GM18526 (cell line): Measurements from ENCODE around the gene UBE2D1.

Source experiments
- POLR2A ChIP-seq: IDR thresholded peaks from 3 replicates; pipeline ENCODE4 v1.6.1; 2011; ENCODE audit not compliant: insufficient read length; ENCODE audit errors: extremely low read depth

Gene UBE2D1

DNA sequence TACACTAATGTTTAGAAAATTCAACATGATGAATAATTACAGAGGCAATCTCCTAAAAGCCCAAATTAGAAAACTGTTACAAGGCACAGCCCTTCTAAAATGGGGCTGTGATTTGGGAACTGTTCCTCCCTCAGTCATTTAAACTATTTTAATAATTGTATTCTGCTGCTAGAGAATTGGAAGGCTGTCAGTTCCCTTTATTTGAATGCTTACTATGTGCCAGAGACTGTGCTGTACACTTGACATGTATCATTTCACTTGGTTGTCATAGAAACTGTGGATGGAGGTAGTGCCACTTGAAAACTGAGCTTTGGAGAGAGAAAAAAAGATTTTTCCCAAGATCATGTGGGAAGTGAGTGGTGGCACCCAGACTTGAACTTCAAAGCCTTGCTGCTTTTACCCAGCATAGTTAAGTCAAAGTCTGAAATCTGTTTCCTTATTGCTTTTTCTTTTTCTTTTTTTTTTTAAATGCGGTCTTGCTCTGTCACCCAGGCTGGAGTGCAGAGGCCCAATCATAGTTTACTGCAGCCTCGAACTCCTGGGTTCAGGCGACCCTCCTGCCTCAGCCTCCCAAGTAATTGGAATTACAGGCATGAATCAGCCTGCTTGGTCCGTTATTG lies 23.6 kb downstream of the UBE2D1 start:
- TF ChIP-seq POLR2A = no peak

DNA sequence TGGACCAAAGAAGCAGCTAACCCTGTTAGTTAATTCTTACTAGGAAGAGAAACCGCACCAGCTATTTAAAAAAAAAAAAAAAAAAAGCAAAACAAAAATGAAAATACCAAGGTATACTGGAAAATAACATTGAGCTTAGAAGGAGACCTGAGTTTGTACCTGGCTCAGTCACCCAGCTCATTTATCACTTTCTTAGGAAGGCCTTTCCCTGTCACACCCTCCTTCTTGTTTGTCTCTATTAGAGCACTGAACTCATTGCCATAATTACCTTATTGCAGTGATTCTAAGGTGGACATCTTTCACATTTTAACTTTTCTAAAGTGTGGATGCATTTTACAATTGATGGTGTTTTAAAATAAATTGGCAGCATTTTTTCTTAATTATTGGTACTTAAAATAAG lies 24.1 kb downstream of the UBE2D1 start:
- no peak for TF ChIP-seq POLR2A

DNA sequence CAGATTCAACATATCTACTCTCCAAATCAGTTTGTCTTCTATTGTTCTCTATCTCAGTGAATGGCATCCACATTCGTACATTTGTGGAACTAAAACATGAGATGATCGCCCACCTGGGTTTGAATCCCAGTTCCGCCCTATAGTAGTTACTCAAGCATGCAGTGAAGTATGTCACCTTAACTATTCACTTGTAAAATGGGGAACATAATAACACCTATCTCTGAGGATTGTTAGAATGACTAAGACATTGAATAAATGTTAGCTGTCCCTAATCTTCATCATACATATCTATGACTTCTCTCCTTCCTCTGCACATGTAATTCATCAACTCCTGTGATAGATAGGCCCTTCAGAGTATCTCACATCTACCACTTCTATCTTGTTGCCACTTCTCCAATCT lies 24.7 kb downstream of the UBE2D1 start:
- no peak for TF ChIP-seq POLR2A

DNA sequence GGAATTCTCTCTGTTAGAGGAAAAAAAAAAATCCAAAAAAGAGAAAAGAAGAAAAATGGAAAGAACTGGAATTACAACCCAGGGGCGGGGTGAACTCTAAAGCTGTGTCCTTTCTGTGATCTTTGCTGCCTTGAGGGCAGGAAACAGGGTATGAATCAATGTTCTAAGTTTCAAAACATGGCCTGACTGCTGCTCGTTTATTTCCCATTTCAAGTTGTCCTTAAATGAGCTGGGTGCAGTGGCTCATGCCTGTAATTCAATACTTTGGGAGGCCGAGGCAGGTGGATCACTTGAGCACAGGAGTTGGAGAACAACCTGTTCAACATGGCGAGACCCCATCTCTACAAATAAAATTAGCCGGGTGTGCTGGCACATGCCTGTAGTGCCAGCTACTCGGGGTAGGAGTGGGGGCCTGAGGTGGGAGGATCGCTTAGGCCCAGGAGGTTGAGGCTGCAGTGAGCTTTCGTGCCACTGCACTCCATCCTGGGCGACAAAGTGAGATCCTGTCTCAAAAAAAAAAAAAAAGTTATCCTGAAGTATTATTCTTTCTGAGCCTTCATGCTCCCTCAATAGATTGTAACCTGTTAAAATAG lies 25.7 kb downstream of the UBE2D1 start:
- TF ChIP-seq POLR2A = no peak

DNA sequence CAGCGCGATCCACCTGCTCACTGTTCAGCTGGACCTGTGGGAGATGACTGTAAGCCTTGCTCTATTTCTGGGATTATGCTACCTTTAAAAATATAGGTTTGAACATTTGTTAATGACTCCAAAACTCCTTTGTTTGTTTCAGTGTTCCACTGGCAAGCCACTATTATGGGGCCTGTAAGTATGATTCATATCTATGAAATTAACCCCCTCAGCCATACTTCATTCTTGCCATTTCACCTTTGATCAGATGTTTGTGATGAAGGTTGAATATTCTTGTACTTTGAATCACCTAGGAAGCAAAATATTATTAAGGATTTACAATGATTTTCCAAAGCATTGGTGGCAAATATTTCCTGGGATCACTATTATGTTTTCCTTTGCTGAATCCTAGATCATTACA lies 26.5 kb downstream of the UBE2D1 start:
- no peak for TF ChIP-seq POLR2A

DNA sequence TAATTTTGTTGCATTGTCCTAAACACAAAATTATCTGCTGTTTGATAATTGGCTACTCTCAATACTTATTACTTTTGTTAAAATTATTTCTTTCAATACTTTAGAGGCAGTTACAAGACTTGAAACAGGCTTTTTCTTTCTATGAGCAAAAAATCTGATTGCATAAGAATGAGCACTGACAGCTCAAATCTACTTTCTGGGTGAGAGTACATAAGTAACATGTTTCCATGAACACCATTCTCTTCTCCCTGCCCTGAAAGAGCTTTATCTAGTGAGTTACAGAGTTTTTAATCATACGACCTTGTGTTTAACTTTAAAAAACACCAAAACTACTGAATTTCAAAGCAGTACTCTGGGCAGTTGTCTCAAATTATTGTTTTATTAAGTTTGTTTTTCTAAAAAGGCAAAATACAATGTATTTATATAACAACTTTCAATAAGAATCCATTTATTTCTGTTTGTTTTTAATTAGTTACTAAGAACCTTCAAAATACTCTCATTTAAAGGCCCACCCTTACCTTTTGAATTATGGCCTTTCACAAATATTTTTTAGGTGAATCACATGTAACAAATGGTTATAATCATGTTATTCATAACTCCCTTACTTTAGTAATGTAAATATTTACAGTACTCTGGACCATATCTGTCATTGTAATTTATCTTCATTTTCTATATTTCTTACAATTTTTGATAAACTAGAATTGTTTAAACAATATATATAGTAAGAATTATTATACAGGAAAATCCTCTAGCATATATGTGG lies 27.4 kb downstream of the UBE2D1 start:
- TF ChIP-seq POLR2A = no peak

DNA sequence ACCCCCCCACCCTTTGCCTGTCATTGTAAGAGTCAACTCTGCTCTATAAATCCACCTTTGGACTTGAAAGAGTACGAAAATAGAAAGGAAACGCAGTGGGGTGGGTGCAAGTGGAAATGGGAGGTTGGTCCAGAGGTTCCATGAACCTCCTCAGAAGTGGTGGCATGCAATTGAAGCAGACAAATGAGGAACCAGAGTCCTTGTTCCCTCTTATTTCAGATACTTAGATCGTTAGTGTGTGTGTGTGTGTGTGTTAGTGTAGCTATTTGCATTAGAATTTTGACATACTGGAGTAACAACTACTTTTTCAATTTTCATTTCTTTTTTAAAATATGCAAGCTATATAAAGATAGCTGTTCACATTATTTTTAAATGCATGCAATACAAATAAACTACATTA lies 32.3 kb downstream of the UBE2D1 start:
- TF ChIP-seq POLR2A = no peak

DNA sequence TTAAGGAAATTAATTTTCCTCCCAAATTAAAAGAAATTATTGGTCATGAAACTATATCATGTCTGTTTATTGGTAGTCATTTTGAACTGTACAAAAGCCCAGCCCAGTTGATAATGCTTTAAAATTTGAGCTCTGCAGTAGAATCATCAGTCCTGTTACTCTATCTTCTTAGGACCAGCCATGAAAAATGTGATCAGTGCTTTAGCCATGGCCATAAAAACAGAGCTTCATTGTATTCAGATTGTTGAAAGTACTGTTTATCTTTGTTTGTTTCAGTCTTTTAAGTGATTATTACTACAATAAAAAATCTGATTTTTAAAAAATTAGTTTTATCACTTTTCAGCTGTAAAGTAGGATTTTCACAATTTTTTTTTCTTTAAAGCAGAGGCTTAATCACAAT lies 36.7 kb downstream of the UBE2D1 start:
- TF ChIP-seq POLR2A = no peak

DNA sequence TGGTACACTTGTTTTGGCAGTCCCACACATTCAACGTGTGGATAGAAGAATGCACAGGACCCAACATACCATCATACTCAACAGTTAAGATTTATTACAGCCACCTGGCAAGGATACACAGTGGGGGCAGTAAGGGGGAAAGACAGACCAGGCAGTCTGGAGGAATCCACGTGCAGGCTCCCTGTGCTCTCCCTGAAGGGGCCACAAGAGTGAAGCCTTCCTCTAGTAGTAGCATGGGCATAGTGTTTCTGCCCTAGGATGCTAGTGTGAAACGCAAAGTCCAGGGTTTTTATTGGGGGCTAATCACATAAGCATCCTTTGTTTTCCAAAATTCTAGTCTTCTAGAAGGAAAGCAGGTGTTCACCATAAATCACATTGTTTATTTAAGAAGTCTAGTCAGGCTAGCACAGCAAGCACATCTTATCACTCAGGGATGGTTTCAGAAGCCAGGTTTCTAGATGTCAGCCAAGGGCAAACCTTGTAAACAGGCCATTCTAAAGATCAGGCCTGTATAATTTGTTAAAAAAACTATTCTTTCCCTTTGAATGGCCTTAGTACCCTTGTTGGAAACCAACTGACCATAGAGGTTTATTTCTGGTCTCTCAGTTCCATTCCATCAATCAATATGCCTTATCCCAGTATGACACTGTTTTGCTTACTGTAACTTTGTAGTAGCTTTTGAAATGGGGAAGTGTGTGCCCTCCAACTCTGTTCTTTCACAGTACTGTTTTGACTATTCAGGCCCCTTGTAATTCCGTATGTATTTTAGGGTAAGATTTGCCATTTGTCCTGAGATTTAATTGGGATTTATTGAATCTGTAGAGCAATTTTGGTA lies 38.0 kb downstream of the UBE2D1 start:
- TF ChIP-seq POLR2A = no peak

DNA sequence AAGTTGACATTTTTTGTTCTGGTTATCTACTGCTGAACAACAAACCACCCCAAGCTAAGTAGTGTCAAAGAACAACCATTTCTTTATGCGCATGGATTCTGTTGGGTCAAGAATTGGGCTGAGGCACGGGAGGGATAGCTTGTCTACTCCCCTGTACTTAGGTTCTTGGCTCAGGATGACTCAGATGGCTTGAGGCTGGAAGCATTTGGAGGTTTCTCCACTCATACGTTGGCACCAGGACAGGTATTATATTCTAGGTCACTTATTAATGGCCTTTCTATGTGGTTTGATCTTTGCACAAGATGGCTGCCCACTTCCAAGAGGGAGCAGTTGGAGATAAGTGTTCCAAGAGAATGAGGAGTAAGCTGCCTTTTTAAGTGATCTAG lies 38.6 kb downstream of the UBE2D1 start:
- no peak for TF ChIP-seq POLR2A

DNA sequence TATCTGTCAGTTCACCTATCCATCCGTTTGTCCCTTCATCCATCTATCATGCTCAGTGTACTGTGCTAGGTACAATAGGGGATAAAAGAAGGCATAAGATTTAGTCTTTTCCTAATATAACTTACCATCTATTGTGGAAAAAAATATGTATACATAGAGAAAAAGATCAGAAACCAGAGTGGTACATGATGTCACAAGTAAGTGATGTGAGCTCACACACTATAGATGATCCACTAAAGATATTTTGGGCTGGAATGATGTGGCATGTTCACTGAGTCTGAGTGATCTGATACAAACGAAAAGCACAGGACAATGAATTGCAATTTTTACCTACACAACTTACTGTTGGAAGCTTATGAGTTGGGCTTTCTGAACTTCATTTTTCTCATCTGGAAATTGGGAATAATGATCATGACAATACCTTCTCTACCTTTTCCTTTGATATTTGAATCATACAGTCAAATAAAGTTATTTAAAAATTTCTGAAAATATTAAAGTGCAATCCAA lies 47.7 kb downstream of the UBE2D1 start:
- no peak for TF ChIP-seq POLR2A

DNA sequence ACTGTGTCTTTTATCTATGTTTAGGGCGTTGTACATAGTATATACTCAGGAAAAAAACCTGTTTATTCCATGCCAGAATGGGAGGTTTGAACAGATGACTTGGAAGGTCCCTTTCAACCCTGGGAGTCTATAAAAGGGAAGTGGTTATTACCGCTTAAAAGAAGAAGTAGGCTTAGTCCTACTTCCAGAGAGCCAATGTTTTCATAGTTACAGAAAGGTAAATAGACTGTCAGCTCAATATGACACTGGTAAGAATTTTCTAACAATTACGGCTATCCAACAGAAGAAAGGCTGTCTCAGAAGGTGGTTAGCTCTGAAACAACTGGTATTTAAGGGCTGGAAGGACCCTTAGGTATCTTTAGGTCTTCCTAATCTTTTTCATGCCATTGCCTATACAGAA lies 49.3 kb downstream of the UBE2D1 start:
- TF ChIP-seq POLR2A = no peak

DNA sequence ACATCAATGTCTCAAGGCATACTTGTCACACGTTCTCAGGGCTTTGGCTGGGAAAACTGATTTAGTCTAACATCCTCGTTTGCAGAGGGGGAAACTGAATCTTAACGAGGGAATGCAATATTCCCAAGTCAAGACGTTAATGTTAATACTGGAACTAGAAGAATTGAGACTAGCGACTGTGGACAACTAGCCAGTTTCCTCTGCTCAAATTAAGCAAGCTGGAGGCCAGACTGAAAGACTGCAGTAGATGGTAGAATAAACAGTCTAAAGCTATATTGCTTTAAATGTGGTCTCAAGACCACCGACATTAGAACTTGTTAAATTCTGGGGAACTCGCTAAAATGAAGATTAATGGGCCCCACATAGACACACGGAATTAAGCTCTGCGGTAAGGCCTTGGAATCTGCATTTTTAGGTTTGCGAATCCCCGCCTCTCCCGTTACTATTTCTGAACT lies 49.8 kb downstream of the UBE2D1 start:
- no peak for TF ChIP-seq POLR2A

DNA sequence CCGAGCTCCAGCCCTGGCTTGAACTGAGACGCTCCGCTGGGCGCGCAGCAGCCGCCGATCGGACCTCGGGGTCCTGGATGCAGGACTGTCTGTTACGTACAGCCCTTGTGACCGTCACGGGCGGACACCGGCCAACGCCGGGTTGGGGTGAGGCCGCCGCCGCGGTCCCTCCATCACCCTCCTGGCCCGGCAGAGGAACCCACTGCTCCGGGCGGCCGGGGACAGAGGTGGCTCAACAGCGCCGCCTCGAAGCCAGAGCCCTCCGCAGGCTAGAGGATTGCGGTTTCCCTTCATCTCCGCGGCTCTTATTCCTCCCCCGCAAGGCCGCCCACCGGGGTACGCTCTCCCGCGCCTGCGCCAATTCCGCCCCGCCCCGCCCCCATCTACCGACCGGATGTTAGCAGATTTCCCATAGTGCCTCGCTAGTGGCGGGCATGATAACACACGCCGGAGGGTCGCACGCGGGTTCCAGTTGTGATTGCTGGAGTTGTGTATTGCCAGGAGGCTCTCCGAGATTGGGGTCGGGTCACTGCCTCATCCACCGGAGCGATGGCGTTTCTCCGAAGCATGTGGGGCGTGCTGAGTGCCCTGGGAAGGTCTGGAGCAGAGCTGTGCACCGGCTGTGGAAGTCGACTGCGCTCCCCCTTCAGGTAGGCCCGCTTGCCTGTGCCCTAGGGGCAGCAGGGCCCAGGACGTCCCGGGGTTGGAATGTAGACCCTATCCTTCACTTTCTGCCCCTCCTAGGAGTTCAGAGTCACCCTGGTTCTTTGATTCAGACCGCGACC lies 50.4 kb downstream of the UBE2D1 start, which contains the start of gene TFAM:
TFAM (plus strand) TSS at position 412 of the 785 bp plus-strand sequence; CDS start at position 550, 138 bp downstream.
- TF ChIP-seq POLR2A = peak; percentile 95

DNA sequence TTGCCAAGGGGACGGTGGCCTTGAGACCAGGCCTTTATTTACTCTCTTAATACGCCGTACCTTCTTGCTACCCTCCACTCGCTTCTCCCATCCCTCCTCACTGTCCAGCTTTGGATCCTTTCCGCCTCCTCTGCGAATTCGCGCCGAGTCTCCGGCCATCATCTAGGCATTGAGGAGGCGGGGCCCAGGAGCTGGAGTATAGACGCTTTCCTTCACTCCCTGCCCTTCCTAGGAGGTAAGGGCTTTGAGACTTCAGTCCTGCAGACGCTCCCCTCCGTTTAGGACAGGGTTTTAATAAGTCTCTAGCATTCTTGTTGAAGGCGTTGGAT lies 50.9 kb downstream of the UBE2D1 start:
- no peak for TF ChIP-seq POLR2A

DNA sequence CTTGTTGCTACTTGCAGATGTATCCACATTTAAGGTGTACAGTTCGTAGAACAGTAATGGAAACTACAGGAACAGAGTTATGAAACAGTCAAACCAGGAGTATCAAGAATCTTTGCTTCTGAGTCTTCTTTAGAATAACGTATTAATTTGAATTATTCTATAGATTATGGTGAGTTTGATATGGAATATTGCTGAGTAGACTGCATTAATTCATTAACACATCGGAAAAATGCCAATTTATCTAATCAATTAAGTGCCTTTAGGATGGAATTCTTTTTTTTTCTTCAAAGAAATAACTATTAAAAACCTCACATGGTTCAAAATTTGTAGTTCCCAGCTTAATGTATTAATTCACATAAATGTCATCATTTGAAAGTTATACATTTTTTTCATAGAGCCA lies 54.2 kb downstream of the UBE2D1 start:
- no peak for TF ChIP-seq POLR2A
